NCI-H146 (cell line): Measurements from ENCODE around the gene ZNF514.
"Not testable (repeated sequence)": the region's sequence is repeated elsewhere in the genome, so short reads cannot be mapped to it uniquely, and the experiment has no call there.

Experiments used
- DNase-seq: peaks from one replicate; lab custom pipeline; 2025; lab: John Stamatoyannopoulos, UW

ZNF514 gene

GRCh38 chr2:95138702-95139101 is 20.9 kb downstream of the ZNF514 start:
- DNase-seq: no peak

GRCh38 chr2:95122197-95122551 is 37.5 kb downstream of the ZNF514 start:
- DNase-seq: peak; percentile 13

- DNase-seq: peak; percentile 78
Observed at GRCh38 chr2:95121407-95122196, 38.0 kb downstream of the ZNF514 start, which contains the start of gene MRPS5. MRPS5 (minus strand) TSS chr2:95121808; CDS start chr2:95121791, 17 bp downstream.

- DNase-seq: no peak
Observed at GRCh38 chr2:95121093-95121406, 38.6 kb downstream of the ZNF514 start.

GRCh38 chr2:95115418-95115817 is 44.2 kb downstream of the ZNF514 start:
- peak; percentile 71 for DNase-seq

GRCh38 chr2:95113464-95113863 is 46.2 kb downstream of the ZNF514 start:
- DNase-seq: no peak

- DNase-seq: no peak
Observed at GRCh38 chr2:95110395-95110794, 49.3 kb downstream of the ZNF514 start.

- DNase-seq: no peak
Observed at GRCh38 chr2:95109260-95109659, 50.4 kb downstream of the ZNF514 start.

- DNase-seq: no peak
Observed at GRCh38 chr2:95106081-95106480, 53.6 kb downstream of the ZNF514 start.

- DNase-seq: no peak
Observed at GRCh38 chr2:95104606-95105005, 55.0 kb downstream of the ZNF514 start.

GRCh38 chr2:95099910-95100309 is 59.7 kb downstream of the ZNF514 start:
- DNase-seq: no peak

GRCh38 chr2:95098273-95098672 is 61.4 kb downstream of the ZNF514 start:
- not testable (repeated sequence) for DNase-seq
